GM12878 (cell line): ENCODE measurements around the gene FUT8. TPM values are rescaled to one million over a fixed set of nuclear protein-coding genes. Genes with fewer than 3 reads are reported as not detected.

Experiments
- ATAC-seq: fragments of 200-7000 bp; cut with Tn5 transposase; 3 replicates; pipeline ENCODE4 v1.9.1; 2020; ENCODE audit warnings: mild to moderate bottlenecking, moderate library complexity
- BruUV-seq: library from RNA; stranded (reverse); fragments of 400-500 nt; replicated peaks from 2 replicates; lab custom pipeline; 2021; lab: Mats Ljungman, UMichigan
- CTCF ChIA-PET: fragments of 300-600 bp; sonication (Branson Sonifier 250); formaldehyde crosslinking; extraction: SDS; loops from one replicate; lab custom pipeline; 2021; ENCODE audit warnings: inconsistent platforms; lab: Yijun Ruan, JAX
- POLR2A ChIA-PET: fragments of 350-600 bp; formaldehyde crosslinking; extraction: SDS; loops from one replicate; lab custom pipeline; 2021; ENCODE audit warnings: inconsistent platforms; lab: Charles Lee
- RAD21 ChIA-PET: fragments of 300-600 bp; sonication (Branson Sonifier 250); formaldehyde crosslinking; loops from one replicate; lab custom pipeline; 2023; ENCODE audit warnings: antibody characterized with exemption; ENCODE audit not compliant: unreplicated experiment; lab: Charles Lee
- SMC1A ChIA-PET: fragments of 300-600 bp; sonication (Branson Sonifier 250); formaldehyde crosslinking; loops from one replicate; lab custom pipeline; 2023; ENCODE audit not compliant: unreplicated experiment, uncharacterized antibody; lab: Charles Lee
- DNase-seq: peaks from one replicate; pipeline ENCODE4 v3.0.0-alpha.2; 2011; ENCODE audit warnings: low read depth, low spot score
- FAIRE-seq: peaks from 3 replicates; lab custom pipeline; 2011; peaks lifted over from hg19 to GRCh38; lab: Jason Lieb, UNC
- H2AFZ ChIP-seq: 2 replicates; pipeline ENCODE4 v1.6.0; 2011; ENCODE audit warnings: low read depth, low read length, control low read depth; ENCODE audit not compliant: control insufficient read depth
- H3K27ac ChIP-seq: 2 replicates; pipeline ENCODE4 v1.5.1; 2011; ENCODE audit warnings: control low read depth; ENCODE audit not compliant: control insufficient read depth, insufficient read depth
- H3K27me3 ChIP-seq, 2 experiments: replicated peaks in 1 of 2; 2 replicates each; pipeline versions ENCODE4 v1.6.0 to v1.6.1; 2011; ENCODE audit warnings: low read length in 1 of 2; ENCODE audit not compliant: control insufficient read depth in 2 of 2, insufficient read depth in 2 of 2
- H3K36me3 ChIP-seq, 2 experiments: 2 replicates each; pipeline ENCODE4 v1.5.1; 2011; ENCODE audit warnings: low read length in 1 of 2; ENCODE audit not compliant: control insufficient read depth in 2 of 2, insufficient read depth in 2 of 2
- H3K4me1 ChIP-seq: 2 replicates; pipeline ENCODE4 v1.6.1; 2011; ENCODE audit warnings: mild to moderate bottlenecking, low read length, moderate library complexity, mixed read lengths; ENCODE audit not compliant: control insufficient read depth, insufficient read depth
- H3K4me2 ChIP-seq: 2 replicates; pipeline ENCODE4 v1.6.0; 2011; ENCODE audit warnings: control low read depth; ENCODE audit not compliant: control insufficient read depth, insufficient read depth
- H3K4me3 ChIP-seq: fragments of 200-600 bp; sonication (generic); 2 replicates; pipeline ENCODE4 v1.5.1; 2016
- H3K79me2 ChIP-seq: 2 replicates; pipeline ENCODE4 v1.6.0; 2011; ENCODE audit warnings: low read length; ENCODE audit not compliant: control insufficient read depth, insufficient read depth
- H3K9ac ChIP-seq: 2 replicates; pipeline ENCODE4 v1.8.0; 2011; ENCODE audit warnings: low read length, control low read depth, mixed read lengths; ENCODE audit not compliant: control insufficient read depth, insufficient read depth
- H3K9me3 ChIP-seq: replicated peaks from 3 replicates; pipeline ENCODE4 v1.5.1; 2011; ENCODE audit warnings: mild to moderate bottlenecking, low read length; ENCODE audit not compliant: control insufficient read depth, insufficient read depth
- H4K20me1 ChIP-seq: 2 replicates; pipeline ENCODE4 v1.6.0; 2011; ENCODE audit not compliant: control insufficient read depth, insufficient read depth
- BCL11A ChIP-seq: IDR thresholded peaks from 2 replicates; pipeline ENCODE4 v1.6.1; 2011; ENCODE audit warnings: low read depth, low read length
- BRCA1 ChIP-seq: IDR thresholded peaks from 2 replicates; pipeline ENCODE4 v1.6.1; 2011; ENCODE audit warnings: low read depth, low read length, improper control_type of control experiment
- CEBPB ChIP-seq, 2 experiments: fragments of 150-350 bp in 1 of 2; IDR thresholded peaks; 2 replicates each; pipeline ENCODE4 v1.6.1; 2012 to 2014; ENCODE audit warnings: low read depth in 2 of 2, low read length in 2 of 2, borderline replicate concordance in 1 of 2, inconsistent platforms in 1 of 2
- CHD2 ChIP-seq: IDR thresholded peaks from 2 replicates; pipeline ENCODE4 v1.6.1; 2011; ENCODE audit warnings: low read depth, low read length, improper control_type of control experiment, borderline replicate concordance
- FOXM1 ChIP-seq: IDR thresholded peaks from 2 replicates; pipeline ENCODE4 v1.6.1; 2012; ENCODE audit warnings: low read depth, mild to moderate bottlenecking, inconsistent platforms, low read length, moderate library complexity
- IRF4 ChIP-seq: IDR thresholded peaks from 2 replicates; pipeline ENCODE4 v1.6.1; 2011; ENCODE audit warnings: low read depth, low read length
- MTA2 ChIP-seq: fragments of 450-650 bp; IDR thresholded peaks from 2 replicates; pipeline ENCODE4 v1.6.1; 2016; ENCODE audit warnings: low read depth, mild to moderate bottlenecking, moderate library complexity
- NR2C1 ChIP-seq: fragments of 450-650 bp; IDR thresholded peaks from 2 replicates; pipeline ENCODE4 v1.6.1; 2017; ENCODE audit warnings: antibody characterized with exemption, mild to moderate bottlenecking, moderate library complexity
- POLR2A ChIP-seq: IDR thresholded peaks from 2 replicates; pipeline ENCODE4 v1.6.1; 2011; ENCODE audit warnings: low read depth, mild to moderate bottlenecking, low read length
- SMAD5 ChIP-seq: IDR thresholded peaks from 2 replicates; pipeline ENCODE4 v1.6.1; 2016; ENCODE audit warnings: antibody characterized with exemption, low read depth
- TARDBP ChIP-seq: IDR thresholded peaks from 2 replicates; pipeline ENCODE4 v1.6.1; 2016; ENCODE audit warnings: borderline replicate concordance
- ZNF622 ChIP-seq: fragments of 450-650 bp; IDR thresholded peaks from 2 replicates; pipeline ENCODE4 v1.6.1; 2017; ENCODE audit warnings: mild to moderate bottlenecking, inconsistent platforms
- ZZZ3 ChIP-seq: IDR thresholded peaks from 2 replicates; pipeline ENCODE4 v1.6.1; 2011; ENCODE audit warnings: low read depth; ENCODE audit not compliant: control insufficient read depth, insufficient read length
- WGBS: methylation state at CpG from one replicate; pipeline ENCODE4 v1.1.6; 2016; ENCODE audit warnings: low lambda C conversion rate; ENCODE audit not compliant: insufficient replicate concordance, insufficient coverage; ENCODE audit errors: missing lambda C conversion rate; 5-methylcytosine and 5-hydroxymethylcytosine counted together
- in situ Hi-C: fragments of 300-500 bp; cut with MboI; formaldehyde crosslinking; loops from 9 replicates; pipeline ENCODE4 v1.14.3; 2018; ENCODE audit warnings: mixed read lengths
- intact Hi-C: fragments of 100-400 bp; cut with micrococcal nuclease; formaldehyde crosslinking; loops from one replicate; pipeline ENCODE4 v1.14.2; 2022; ENCODE audit not compliant: unreplicated experiment
- polyA plus RNA-seq, 11 experiments: library from polyadenylated mRNA; depleted of rRNA in 4 of 11; unstranded in 6 of 11; stranded (reverse) in 5 of 11; fragments of >200 nt; fragmentation: Nextera tagmentation in 4 of 11; fragmentation: Illumina TruSeq in 1 of 11; extraction: Ambion mirVana in 4 of 11; extraction: Trizol in 1 of 11; gene quantifications; 1 replicate in 1 of 11; 2 replicates in 10 of 11; pipeline versions ENCODE4 v1.2.1 to v1.2.3, GENCODE V29; 2011 to 2016; ENCODE audit warnings: inconsistent platforms in 2 of 11, missing spikeins in 2 of 11, low read depth in 1 of 11
- total RNA-seq, 4 experiments: library from RNA; depleted of rRNA in 3 of 4; stranded (reverse); fragments of >200 nt in 3 of 4; fragmentation: Illumina TruSeq in 1 of 4; extraction: Trizol in 1 of 4; gene quantifications; 2 replicates each; pipeline versions ENCODE4 v1.2.1 to v1.2.3, GENCODE V29; 2013 to 2021
- TF ChIP-seq, protein P1 (sequence below): IDR thresholded peaks from 2 replicates; pipeline ENCODE4 v1.6.1; 2012; ENCODE audit warnings: low read depth, low read length, improper control_type of control experiment
- TF ChIP-seq, protein P2 (sequence below): fragments of 150-350 bp; IDR thresholded peaks from 2 replicates; pipeline ENCODE4 v1.6.1; 2016; ENCODE audit warnings: low read depth, low read length

The FUT8 gene
- total and polyA plus RNA-seq, 10 of the 15 experiments (the other 5 are each of a cell fraction or from before 2014, with no cell fraction given) = 21.3 to 106 (median 66.3) TPM

DNA sequence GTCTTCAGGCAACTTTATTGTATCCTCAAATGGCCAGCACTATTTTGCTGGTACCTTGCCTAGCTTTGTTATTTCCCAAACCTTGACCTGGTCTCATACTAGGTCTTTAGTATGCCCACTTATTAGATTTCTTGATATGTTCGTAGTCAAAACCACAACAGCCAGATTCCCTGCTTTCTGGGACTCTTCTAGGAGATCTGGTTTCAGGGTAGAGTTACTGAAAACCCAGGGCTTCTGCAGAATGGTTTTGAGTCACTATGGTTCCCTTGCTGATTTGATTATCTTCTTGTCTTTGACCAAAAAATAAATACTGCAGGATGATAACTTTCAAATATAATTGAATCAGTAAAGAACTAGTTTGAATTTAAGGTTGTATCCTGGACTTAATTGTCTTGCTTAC lies 211.2 kb downstream of the FUT8 start:
- no TSS peak for BruUV-seq

DNA sequence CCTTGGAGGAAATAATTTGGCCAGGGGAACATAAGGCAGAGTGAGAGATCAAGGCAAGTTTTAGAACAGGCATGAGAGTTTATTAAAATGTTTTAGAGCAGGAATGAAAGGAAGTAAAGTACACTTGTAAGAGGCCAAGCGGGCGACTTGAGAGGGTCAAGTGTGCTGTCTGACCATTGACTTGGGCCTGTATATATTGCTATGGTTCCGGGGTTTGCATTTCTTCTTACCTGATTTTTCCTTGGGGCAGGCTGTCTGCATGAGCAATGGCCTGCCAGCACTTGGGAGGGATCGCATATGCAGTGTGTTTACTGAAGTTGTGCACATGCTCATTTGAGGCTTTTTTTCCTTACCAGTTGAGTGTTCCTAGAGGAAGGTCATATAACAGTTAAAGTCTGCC lies 214.8 kb downstream of the FUT8 start:
- no TSS peak for BruUV-seq
- in situ Hi-C loops = no loop called here
- Histone ChIP-seq H4K20me1 (no peaks in the 10 kb centered on the region), H3K79me2 (no peaks in the 10 kb centered on the region; the same call in 1 of the 2 replicates), H3K36me3 (peaks cover 0 to 9% of the 10 kb centered on the region in 2 experiments; a peak in 2 of 4 replicates), H3K4me2 (no peak overlapping the region), H3K4me1 (no peaks in the 10 kb centered on the region; the same call in 1 of the 2 replicates), H3K27me3 (no peaks in the 10 kb centered on the region), H3K9me3 (no peaks in the 10 kb centered on the region), H3K4me3 (no peak overlapping the region), H3K9ac (no peak overlapping the region), H3K27ac (no peak overlapping the region), H2AFZ (no peak overlapping the region)
- ChIA-PET RAD21 (interaction anchor here (1.2 to 2.5 kb wide), 2 partner anchors 140 to 212 kb away, joined by 3 to 14 read pairs; no protein-coding TSS in a partner anchor), SMC1A (interaction anchor here (1.0 to 3.7 kb wide), 3 partner anchors 10 to 213 kb away, joined by 3 to 18 read pairs (median 3); no protein-coding TSS in a partner anchor), CTCF (interaction anchor here (1.0 kb wide), 1 partner anchor 13 kb away, joined by 3 read pairs; no protein-coding TSS in a partner anchor), POLR2A (no interaction called here)
- FAIRE-seq (no peak), DNase-seq (no peak), ATAC-seq (no peak)
- 98% methylated on average over 4 of the region's 4 CpGs for WGBS
- intact Hi-C loops = no loop called here
- TF ChIP-seq TARDBP (no peak), FOXM1 (no peak), BRCA1 (no peak), ZZZ3 (no peak), ZNF622 (no peak), MTA2 (no peak), BCL11A (no peak), CHD2 (no peak)
- TF ChIP-seq, protein P1, sequence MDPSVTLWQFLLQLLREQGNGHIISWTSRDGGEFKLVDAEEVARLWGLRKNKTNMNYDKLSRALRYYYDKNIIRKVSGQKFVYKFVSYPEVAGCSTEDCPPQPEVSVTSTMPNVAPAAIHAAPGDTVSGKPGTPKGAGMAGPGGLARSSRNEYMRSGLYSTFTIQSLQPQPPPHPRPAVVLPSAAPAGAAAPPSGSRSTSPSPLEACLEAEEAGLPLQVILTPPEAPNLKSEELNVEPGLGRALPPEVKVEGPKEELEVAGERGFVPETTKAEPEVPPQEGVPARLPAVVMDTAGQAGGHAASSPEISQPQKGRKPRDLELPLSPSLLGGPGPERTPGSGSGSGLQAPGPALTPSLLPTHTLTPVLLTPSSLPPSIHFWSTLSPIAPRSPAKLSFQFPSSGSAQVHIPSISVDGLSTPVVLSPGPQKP = no peak
- TF ChIP-seq, protein P2, sequence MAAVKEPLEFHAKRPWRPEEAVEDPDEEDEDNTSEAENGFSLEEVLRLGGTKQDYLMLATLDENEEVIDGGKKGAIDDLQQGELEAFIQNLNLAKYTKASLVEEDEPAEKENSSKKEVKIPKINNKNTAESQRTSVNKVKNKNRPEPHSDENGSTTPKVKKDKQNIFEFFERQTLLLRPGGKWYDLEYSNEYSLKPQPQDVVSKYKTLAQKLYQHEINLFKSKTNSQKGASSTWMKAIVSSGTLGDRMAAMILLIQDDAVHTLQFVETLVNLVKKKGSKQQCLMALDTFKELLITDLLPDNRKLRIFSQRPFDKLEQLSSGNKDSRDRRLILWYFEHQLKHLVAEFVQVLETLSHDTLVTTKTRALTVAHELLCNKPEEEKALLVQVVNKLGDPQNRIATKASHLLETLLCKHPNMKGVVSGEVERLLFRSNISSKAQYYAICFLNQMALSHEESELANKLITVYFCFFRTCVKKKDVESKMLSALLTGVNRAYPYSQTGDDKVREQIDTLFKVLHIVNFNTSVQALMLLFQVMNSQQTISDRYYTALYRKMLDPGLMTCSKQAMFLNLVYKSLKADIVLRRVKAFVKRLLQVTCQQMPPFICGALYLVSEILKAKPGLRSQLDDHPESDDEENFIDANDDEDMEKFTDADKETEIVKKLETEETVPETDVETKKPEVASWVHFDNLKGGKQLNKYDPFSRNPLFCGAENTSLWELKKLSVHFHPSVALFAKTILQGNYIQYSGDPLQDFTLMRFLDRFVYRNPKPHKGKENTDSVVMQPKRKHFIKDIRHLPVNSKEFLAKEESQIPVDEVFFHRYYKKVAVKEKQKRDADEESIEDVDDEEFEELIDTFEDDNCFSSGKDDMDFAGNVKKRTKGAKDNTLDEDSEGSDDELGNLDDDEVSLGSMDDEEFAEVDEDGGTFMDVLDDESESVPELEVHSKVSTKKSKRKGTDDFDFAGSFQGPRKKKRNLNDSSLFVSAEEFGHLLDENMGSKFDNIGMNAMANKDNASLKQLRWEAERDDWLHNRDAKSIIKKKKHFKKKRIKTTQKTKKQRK = no peak

More for the DNA sequence above, 211.2 kb downstream of the FUT8 start:
- TF ChIP-seq CEBPB (IDR thresholded peaks at IDR 0.05; ENCODE audit: borderline replicate concordance in 1 of 2, low read depth in 2 of 2, low read length in 2 of 2) (no peak), POLR2A (no peak), NR2C1 (no peak), SMAD5 (no peak), ZZZ3 (no peak), IRF4 (no peak)
- WGBS = 96% methylated on average over 1 of the region's 1 CpG
- intact Hi-C loops = no loop called here
- in situ Hi-C loops = no loop called here
- Histone ChIP-seq H3K27me3 (no peaks in the 10 kb centered on the region), H3K4me2 (no peak overlapping the region), H3K27ac (no peak overlapping the region), H3K4me1 (no peaks in the 10 kb centered on the region), H3K4me3 (no peak overlapping the region), H3K9ac (no peak overlapping the region), H2AFZ (no peak overlapping the region), H3K9me3 (no peaks in the 10 kb centered on the region), H3K79me2 (no peaks in the 10 kb centered on the region; the same call in 1 of the 2 replicates), H3K36me3 (peaks cover 0 to 9% of the 10 kb centered on the region in 2 experiments; a peak in 1 of 4 replicates), H4K20me1 (no peaks in the 10 kb centered on the region)
- ATAC-seq (no peak), DNase-seq (no peak), FAIRE-seq (no peak)
- RAD21 ChIA-PET = interaction anchor here (2.4 kb wide), 1 partner anchor 208 kb away, joined by 6 read pairs; no protein-coding TSS in a partner anchor
- SMC1A ChIA-PET = interaction anchor here (0.6 to 0.9 kb wide), 3 partner anchors 71 to 210 kb away, joined by 3 read pairs; no protein-coding TSS in a partner anchor
- POLR2A ChIA-PET = interaction anchor here (1.2 kb wide), 1 partner anchor 9 kb away, joined by 3 read pairs; no protein-coding TSS in a partner anchor
- CTCF ChIA-PET = interaction anchor here (0.6 kb wide), 2 partner anchors 335 to 1253 kb away, joined by 3 read pairs; no protein-coding TSS in a partner anchor
